ENCODE data around the gene WDR5. TPM values are rescaled to one million over a fixed set of nuclear protein-coding genes. Genes with fewer than 3 reads are reported as not detected.

Gene WDR5
- total RNA-seq, 2 experiments from 2014 or later, result 43.6 to 47.8 TPM

DNA sequence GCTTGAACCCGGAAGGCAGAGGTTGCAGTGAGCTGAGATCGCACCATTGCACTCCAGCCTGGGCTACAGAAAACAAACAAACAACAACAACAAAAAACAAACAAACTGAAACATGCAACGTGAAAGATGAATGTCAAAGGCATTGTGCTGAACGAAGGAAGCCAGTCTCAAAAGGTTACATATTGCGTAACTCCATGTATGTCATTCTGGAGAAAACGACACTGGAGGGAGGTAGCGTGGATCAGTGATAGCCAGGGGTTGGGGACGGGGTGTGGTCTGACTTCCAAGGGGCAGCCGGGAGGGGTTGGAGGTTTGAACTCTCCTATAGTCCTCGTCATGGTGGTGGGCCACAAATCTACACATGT is 12.1 kb upstream of the WDR5 start:
- no peak for ATAC-seq
- Mint-ChIP-seq H3K27ac (no peak overlapping the region), H3K27me3 (ENCODE audit: low read depth) (no peaks in the 10 kb centered on the region), H3K36me3 (ENCODE audit: low read depth) (no peaks in the 10 kb centered on the region), H3K9me3 (ENCODE audit: insufficient read depth) (peaks cover 2% of the 10 kb centered on the region), H3K4me1 (ENCODE audit: low read depth) (peaks cover 2% of the 10 kb centered on the region), H3K4me3 (no peak overlapping the region)
- ChIA-PET POLR2A (interaction anchor here (1.2 kb wide), 1 partner anchor 12 kb away, joined by 3 read pairs; the partner anchor contains the start of gene WDR5), CTCF (no interaction called here)
- DNase-seq, result no peak

DNA sequence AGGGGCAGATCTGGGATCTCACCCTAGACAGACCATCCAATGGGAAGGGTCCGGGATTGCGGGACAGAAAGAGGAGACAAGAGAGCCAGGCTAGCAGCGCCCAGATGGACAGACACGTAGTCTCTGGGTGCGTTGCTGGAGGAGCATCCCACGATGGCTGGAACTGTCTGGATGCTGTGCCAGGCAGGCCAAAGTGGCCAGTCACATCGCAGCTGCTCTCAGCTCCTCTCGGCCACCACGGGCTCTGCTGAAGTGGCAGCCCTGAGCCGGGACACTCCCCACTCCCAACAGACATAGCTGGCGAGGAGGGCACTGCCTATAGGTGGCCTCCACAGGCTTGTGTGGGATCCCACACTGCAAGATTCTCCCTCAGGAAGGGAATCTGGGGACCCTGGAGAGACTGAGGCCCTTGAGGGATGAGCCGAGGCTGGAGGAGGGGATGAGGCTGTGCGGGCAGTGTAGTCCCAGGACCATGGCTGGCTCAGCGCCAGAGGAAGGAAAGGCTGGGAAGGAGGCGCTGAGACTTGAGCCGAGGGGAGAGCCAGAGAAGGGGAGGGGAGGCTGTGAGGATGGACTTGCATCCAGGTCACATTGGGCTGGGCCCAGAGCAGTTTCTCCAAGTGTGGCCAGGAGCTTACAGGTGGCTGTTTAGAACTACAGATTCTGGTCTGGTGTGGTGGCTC is 10.3 kb upstream of the WDR5 start:
- Mint-ChIP-seq H3K36me3 (ENCODE audit: low read depth) (no peaks in the 10 kb centered on the region), H3K4me3 (no peak overlapping the region), H3K27me3 (ENCODE audit: low read depth) (no peaks in the 10 kb centered on the region), H3K9me3 (ENCODE audit: insufficient read depth) (no peaks in the 10 kb centered on the region), H3K4me1 (ENCODE audit: low read depth) (peaks cover 2% of the 10 kb centered on the region), H3K27ac (no peak overlapping the region)
- no peak for ATAC-seq
- no peak for DNase-seq
- ChIA-PET POLR2A (interaction anchor here (0.7 kb wide), 1 partner anchor 10 kb away, joined by 3 read pairs; no protein-coding TSS in a partner anchor), CTCF (no interaction called here)

DNA sequence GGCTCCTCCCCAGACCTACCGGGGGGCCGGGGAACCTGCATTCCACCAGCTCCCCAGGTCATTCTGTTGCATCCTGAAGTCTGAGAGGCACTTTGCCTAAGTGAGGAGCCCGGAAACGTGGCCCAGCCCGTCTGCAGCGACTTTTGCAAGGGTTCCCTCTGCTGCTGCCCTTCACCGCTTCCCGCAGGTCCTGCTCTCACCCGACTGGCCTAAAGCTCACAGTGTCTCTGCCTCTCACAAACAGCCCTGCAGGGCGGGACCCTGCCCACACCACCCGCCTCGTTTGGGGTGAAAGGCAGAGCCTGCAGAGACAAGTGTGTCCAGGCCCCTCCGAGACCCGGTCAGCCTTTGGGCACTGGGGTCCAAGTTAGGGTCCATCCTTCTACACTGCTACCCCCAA is 9.5 kb upstream of the WDR5 start:
- Mint-ChIP-seq H3K4me1 (ENCODE audit: low read depth) (peaks cover 2% of the 10 kb centered on the region), H3K27me3 (ENCODE audit: low read depth) (no peaks in the 10 kb centered on the region), H3K36me3 (ENCODE audit: low read depth) (no peaks in the 10 kb centered on the region), H3K27ac (no peak overlapping the region), H3K4me3 (no peak overlapping the region), H3K9me3 (ENCODE audit: insufficient read depth) (no peaks in the 10 kb centered on the region)
- DNase-seq, result no peak
- ChIA-PET POLR2A (interaction anchor here (0.7 kb wide), 1 partner anchor 10 kb away, joined by 3 read pairs; the partner anchor contains the start of gene WDR5), CTCF (no interaction called here)
- ATAC-seq, result no peak

DNA sequence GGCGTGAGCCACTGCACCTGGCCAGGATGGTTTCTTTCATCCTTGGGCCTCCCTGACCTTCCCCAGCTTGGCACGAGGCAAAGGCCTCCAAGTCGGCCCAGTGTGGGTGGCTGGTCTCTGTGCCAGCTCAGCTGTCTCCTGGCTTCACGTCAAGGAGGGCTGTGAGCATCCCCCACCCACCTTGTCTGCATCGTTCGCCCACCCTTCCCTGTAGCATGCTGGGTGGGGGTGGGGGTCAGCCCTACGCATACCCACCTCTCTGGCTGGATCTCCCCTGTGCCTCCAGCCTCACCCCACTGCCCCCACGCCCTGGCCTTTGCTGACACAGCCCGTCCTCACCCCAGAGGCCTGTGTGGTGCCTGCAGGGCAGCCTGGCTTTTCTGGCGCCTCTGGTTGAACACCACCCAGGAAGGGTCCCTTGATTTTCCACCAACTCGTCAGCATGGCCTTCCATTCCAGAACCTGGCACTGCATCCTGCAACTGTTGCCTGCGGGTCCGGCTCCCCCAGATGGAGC is 8.8 kb upstream of the WDR5 start:
- ChIA-PET CTCF (no interaction called here), POLR2A (interaction anchor here (0.7 kb wide), 1 partner anchor 9 kb away, joined by 3 read pairs; the partner anchor contains the start of gene WDR5)
- Mint-ChIP-seq H3K27me3 (ENCODE audit: low read depth) (no peaks in the 10 kb centered on the region), H3K36me3 (ENCODE audit: low read depth) (no peaks in the 10 kb centered on the region), H3K27ac (no peak overlapping the region), H3K4me3 (no peak overlapping the region), H3K4me1 (ENCODE audit: low read depth) (peaks cover 2% of the 10 kb centered on the region), H3K9me3 (ENCODE audit: insufficient read depth) (no peaks in the 10 kb centered on the region)
- no peak for DNase-seq
- no peak for ATAC-seq

DNA sequence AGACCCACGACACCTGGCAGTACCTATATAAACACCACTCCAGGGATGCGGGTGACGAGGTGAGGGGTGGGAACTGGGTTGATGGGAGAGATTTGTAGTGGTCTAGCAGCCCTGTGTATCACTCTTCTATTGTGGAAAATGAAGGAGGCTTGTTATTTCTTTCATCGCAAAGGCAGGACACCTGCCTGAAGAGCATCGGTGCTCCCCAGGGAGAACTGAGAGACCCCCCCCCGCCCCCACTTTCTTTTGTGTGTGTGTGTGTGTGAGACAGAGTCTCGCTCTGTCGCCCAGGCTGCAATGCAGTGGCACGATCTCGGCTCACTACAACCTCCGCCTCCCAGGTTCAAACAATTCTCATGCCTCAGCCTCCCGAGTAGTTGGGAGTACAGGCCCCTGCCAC is 8.3 kb upstream of the WDR5 start:
- POLR2A ChIA-PET, result no interaction called here
- Mint-ChIP-seq H3K9me3 (ENCODE audit: insufficient read depth) (no peaks in the 10 kb centered on the region), H3K36me3 (ENCODE audit: low read depth) (no peaks in the 10 kb centered on the region)

DNA sequence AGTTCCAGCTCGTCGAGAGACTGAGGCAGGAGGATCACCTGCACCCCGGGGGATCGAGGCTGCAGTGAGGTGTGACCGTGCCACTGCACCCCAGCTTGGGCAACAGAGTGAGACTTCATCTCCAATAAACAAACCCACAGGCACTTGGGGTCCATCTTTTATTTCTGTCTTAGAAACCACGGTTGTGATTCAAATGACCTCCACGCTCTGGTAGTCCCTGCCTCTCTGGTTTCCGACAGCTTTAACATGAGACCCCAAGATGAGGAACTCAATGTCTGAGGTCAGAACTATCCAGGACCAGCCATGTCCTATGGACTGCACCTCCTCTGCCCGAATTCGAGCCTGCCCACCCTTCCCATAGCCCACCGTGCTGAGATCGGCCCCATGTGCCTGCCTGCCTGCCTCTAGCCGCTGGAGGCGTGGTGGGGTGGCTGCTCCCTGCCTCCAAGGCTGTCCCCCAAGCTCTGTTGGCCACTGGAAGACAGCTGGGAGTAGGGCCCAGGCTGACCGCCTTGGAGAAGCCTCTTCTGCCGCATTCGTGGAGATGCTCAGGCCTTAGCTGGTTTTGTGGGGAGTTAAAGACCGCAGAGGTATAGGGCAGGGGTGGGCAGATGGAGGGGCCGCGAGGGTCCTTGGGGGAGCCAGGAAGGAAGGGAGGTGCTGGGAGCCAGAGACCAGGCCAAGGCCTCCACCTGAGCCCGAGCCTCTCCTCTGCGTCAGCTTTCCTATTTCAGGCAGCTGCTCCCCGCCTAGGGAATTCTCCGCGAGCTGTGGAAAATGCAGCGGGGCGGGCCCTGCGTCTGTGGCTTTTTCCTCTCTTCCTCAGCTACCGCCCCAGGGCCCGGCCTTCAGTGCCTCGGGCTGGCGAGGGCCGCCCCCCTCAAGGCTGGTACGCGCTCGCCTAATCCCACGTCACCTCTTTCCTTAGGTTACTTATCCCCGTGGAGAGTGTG is 6.9 kb upstream of the WDR5 start:
- H3K27ac Mint-ChIP-seq, result no peak overlapping the region
- no peak for DNase-seq
- H3K9me3 Mint-ChIP-seq (ENCODE audit: insufficient read depth), result no peaks in the 10 kb centered on the region
- H3K36me3 Mint-ChIP-seq (ENCODE audit: low read depth), result no peaks in the 10 kb centered on the region
- ChIA-PET CTCF (no interaction called here), POLR2A (no interaction called here)
- ATAC-seq, result no peak
- H3K27me3 Mint-ChIP-seq (ENCODE audit: low read depth), result no peaks in the 10 kb centered on the region
- H3K4me3 Mint-ChIP-seq, result no peak overlapping the region
- H3K4me1 Mint-ChIP-seq (ENCODE audit: low read depth), result peaks cover 3% of the 10 kb centered on the region

More for the DNA sequence above, 8.3 kb upstream of the WDR5 start:
- Mint-ChIP-seq H3K27me3 (ENCODE audit: low read depth) (no peaks in the 10 kb centered on the region), H3K4me1 (ENCODE audit: low read depth) (peaks cover 2% of the 10 kb centered on the region), H3K4me3 (no peak overlapping the region), H3K27ac (no peak overlapping the region)
- CTCF ChIA-PET, result no interaction called here
- DNase-seq (no peak), ATAC-seq (no peak)

DNA sequence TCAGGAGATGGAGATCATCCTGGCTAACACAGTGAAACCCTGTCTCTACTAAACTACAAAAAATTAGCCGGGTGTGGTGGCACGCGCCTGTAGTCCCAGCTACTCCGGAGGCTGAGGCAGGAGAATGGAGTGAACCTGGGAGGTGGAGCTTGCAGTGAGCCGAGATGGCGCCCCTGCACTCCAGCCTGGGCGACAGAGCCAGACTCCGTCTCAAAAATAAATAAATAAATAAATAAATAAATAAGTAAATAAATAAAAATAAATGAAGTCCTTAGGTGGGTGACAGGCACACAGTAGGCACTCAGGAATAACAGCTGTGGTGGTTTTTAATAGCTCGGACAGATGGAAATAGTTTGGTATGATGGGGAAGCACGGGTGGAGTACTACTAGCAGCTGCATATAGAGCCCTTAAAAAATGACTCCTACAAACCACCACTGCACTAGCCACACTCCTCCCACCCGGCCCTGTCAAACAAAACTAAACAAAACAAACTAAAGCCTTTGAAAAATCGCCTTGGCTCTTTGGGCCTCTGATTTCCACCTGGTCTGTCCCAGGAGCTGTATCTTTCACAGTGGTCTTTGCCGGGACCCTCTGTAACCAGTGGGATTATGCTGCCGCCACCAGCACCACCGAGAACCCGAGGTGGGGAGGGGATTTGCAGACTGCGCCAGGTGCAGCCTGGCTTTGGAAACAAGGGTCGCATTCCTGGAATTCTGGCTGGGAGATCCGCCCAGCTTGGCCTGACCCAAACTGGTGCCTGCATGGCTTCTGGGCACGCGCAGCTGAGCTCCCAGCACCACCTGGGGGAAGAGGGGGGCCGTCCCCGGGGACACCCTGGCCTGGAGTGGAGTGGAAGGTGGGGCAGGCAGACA is 5.1 kb upstream of the WDR5 start:
- ChIA-PET CTCF (no interaction called here), POLR2A (no interaction called here)
- Mint-ChIP-seq H3K4me1 (ENCODE audit: low read depth) (peaks cover 11% of the 10 kb centered on the region), H3K4me3 (no peak overlapping the region), H3K36me3 (ENCODE audit: low read depth) (no peaks in the 10 kb centered on the region), H3K9me3 (ENCODE audit: insufficient read depth) (no peaks in the 10 kb centered on the region), H3K27ac (no peak overlapping the region), H3K27me3 (ENCODE audit: low read depth) (no peaks in the 10 kb centered on the region)
- ATAC-seq, result no peak
- no peak for DNase-seq

DNA sequence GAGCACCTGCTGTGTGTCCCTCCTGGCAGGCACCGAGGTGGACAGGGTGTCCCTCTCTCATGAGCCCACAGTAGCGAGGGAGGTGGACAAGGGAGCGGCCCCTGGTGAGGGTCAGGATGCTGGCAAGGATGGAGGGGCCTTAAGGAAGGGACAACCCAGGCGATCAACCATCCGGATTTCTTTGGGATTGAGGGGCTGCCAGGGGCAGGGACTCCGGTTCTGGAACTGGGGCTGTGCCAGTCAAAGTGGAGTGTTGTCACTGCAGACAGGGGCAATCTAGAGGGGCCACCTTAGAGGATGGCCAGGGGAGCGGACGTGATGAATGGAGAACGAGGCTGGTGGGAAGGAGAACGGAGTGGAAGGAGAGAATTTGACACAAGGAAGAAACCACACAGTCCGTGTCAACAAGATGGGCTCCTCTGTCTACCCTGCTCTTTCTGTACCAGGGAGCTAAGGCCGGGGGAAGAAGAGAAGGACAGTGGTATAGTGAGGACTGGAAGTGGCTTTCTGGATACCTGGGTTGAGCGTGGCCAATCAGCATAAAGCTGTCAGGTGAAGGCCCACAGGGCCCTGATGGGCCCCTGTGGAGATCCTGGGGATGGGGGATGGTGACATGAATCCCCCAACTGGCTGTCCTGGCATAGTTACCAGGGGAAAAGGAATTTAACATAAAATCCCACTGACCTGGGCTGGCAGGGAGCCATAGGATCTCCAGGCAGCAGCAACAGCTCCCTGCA is 4.2 kb upstream of the WDR5 start:
- DNase-seq (no peak), ATAC-seq (no peak)
- Mint-ChIP-seq H3K27me3 (ENCODE audit: low read depth) (no peaks in the 10 kb centered on the region), H3K4me3 (no peak overlapping the region), H3K36me3 (ENCODE audit: low read depth) (peaks cover under 1% of the 10 kb centered on the region), H3K4me1 (ENCODE audit: low read depth) (peaks cover 11% of the 10 kb centered on the region), H3K9me3 (ENCODE audit: insufficient read depth) (no peaks in the 10 kb centered on the region), H3K27ac (no peak overlapping the region)
- ChIA-PET CTCF (no interaction called here), POLR2A (interaction anchor here (0.5 kb wide), 1 partner anchor 114 kb away, joined by 3 read pairs; no protein-coding TSS in a partner anchor)

DNA sequence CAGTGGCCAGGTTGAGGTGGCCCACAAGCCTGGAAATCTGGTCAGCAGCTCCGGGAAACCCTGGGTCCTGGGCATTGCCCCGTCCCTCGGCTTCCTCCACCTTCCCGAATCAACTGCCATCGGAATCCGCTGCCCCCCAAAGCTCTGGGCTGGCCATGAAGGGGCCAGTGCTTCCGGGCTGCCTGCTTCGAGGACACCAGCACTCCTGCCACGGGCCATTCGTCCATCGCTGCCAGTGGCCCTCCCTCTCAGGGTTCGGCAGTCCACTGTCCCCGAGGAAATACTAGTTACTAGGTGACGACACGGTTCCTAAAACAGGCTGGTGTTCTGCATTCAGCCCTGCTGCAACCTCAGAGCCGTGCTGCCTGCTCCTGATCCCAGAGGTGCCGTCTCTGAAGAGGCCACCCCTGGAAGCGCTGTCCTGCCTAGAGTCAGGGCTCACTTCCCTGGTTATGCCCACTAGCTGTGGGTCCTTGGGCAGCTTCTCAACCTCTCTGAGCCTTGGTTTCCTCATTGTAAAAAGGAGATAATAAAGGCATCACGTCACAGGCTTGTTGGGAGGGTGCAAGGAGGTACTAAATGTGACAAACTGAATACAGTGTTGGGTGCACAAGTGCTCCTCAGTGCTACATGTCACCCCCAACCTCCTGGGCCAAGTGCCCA is 3.5 kb upstream of the WDR5 start:
- H3K4me1 Mint-ChIP-seq (ENCODE audit: low read depth), result peaks cover 16% of the 10 kb centered on the region
- no peak overlapping the region for H3K4me3 Mint-ChIP-seq
- no peaks in the 10 kb centered on the region for H3K27me3 Mint-ChIP-seq (ENCODE audit: low read depth)
- DNase-seq, result no peak
- ChIA-PET CTCF (no interaction called here), POLR2A (no interaction called here)
- H3K9me3 Mint-ChIP-seq (ENCODE audit: insufficient read depth), result no peaks in the 10 kb centered on the region
- peaks cover 2% of the 10 kb centered on the region for H3K36me3 Mint-ChIP-seq (ENCODE audit: low read depth)
- H3K27ac Mint-ChIP-seq, result no peak overlapping the region
- ATAC-seq, result no peak

DNA sequence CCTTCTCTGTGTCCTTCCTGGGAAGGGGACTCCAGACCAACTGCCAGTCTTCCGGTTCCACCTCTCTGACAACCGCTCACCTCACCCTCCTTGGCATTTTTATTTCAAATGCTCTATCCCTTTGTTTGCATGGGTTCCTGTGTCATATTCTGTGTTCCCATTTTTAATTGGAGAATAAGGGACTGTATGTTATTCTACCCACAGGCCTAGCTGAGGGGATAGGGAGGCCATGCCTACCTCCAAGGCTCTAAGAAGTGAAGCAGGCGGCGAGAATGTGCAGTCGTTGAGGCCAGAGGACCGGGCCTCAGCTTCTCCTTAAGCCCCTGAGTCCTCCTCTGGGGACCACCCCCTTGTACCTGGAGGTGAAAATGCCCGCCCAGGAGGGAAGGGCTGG is 936 bp upstream of the WDR5 start:
- peak; percentile 3 for ATAC-seq
- H3K9me3 Mint-ChIP-seq (ENCODE audit: insufficient read depth), result no peaks in the 10 kb centered on the region
- peaks cover 31% of the 10 kb centered on the region for H3K4me1 Mint-ChIP-seq (ENCODE audit: low read depth)
- H3K36me3 Mint-ChIP-seq (ENCODE audit: low read depth), result peaks cover 16% of the 10 kb centered on the region
- H3K27ac Mint-ChIP-seq, result peak overlapping the region; percentile 84
- ChIA-PET CTCF (interaction anchor here (1.3 to 1.8 kb wide), 2 partner anchors 28 to 69 kb away, joined by 3 to 5 read pairs; no protein-coding TSS in a partner anchor), POLR2A (interaction anchor here (0.7 to 1.9 kb wide), 4 partner anchors 10 to 69 kb away, joined by 3 to 8 read pairs (median 4); partner anchors contain the start of gene RNU6ATAC)
- peak overlapping the region; percentile 90 for H3K4me3 Mint-ChIP-seq
- DNase-seq, result no peak
- H3K27me3 Mint-ChIP-seq (ENCODE audit: low read depth), result no peaks in the 10 kb centered on the region
